ENCODE results near the gene DDX24. TPM values are rescaled to one million over a fixed set of nuclear protein-coding genes. Genes with fewer than 3 reads are reported as not detected.

The DDX24 gene
- total RNA-seq, 1 experiment from 2014 or later = 145 TPM

DNA sequence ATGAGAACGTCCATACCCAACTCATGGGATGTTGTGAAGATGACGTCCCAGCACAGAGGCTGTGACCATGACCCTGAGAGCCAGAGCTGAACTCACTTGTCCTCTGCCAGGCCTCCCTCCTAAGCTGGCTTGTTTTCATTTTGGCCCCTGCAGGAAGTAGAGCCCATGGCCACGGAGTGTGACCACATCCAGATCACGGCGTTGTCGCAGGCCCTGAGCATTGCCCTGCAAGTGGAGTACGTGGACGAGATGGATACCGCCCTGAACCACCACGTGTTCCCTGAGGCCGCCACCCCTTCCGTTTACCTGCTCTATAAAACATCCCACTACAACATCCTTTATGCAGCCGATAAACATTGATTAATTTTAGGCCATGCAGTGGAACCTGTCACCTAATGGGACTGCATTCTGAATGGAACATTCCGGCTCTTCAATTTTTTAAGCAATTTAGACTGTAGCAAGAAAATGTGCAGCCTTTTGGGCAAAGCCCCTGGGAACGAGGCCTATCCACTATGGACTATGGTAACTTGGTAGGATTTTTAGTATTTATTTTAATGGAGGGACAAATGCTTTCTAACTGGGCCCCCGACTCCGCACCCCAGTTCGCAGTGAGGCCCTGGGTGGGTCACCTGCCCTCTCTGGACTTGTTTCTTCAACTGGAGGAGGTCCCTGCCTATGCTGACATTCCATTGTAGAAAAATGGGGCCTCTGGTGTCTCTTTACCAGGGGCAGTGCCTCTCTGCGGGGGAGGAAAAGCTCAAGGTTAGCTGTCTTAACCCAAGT lies 35.2 kb downstream of the DDX24 start:
- Histone ChIP-seq H3K4me1 (replicated peaks) (no peaks in the 10 kb centered on the region), H3K27ac (no peak overlapping the region), H3K27me3 (replicated peaks) (no peaks in the 10 kb centered on the region), H3K36me3 (peaks cover 53% of the 10 kb centered on the region), H3K9me3 (replicated peaks) (no peaks in the 10 kb centered on the region), H3K4me3 (no peak overlapping the region)
- no peak for DNase-seq (ENCODE audit: low read depth in 1 of 2, low spot score in 2 of 2)

GRCh38 chr14:94045101-94045500 lies 35.9 kb downstream of the DDX24 start:
- Histone ChIP-seq H3K27me3 (replicated peaks) (no peaks in the 10 kb centered on the region), H3K9me3 (replicated peaks) (no peaks in the 10 kb centered on the region), H3K36me3 (peaks cover 47% of the 10 kb centered on the region), H3K4me1 (replicated peaks) (no peaks in the 10 kb centered on the region), H3K4me3 (no peak overlapping the region), H3K27ac (no peak overlapping the region)
- no peak for DNase-seq (ENCODE audit: low read depth in 1 of 2, low spot score in 2 of 2)

- Histone ChIP-seq H3K9me3 (replicated peaks) (no peaks in the 10 kb centered on the region), H3K27me3 (replicated peaks) (no peaks in the 10 kb centered on the region), H3K36me3 (peaks cover 42% of the 10 kb centered on the region), H3K4me1 (replicated peaks) (no peaks in the 10 kb centered on the region), H3K4me3 (no peak overlapping the region), H3K27ac (no peak overlapping the region)
- no peak for DNase-seq (ENCODE audit: low read depth in 1 of 2, low spot score in 2 of 2)
Measured at GRCh38 chr14:94044476-94045091, 36.4 kb downstream of the DDX24 start.

GRCh38 chr14:94043756-94044475 lies 37.1 kb downstream of the DDX24 start:
- H3K4me3 ChIP-seq = no peak overlapping the region

DNA sequence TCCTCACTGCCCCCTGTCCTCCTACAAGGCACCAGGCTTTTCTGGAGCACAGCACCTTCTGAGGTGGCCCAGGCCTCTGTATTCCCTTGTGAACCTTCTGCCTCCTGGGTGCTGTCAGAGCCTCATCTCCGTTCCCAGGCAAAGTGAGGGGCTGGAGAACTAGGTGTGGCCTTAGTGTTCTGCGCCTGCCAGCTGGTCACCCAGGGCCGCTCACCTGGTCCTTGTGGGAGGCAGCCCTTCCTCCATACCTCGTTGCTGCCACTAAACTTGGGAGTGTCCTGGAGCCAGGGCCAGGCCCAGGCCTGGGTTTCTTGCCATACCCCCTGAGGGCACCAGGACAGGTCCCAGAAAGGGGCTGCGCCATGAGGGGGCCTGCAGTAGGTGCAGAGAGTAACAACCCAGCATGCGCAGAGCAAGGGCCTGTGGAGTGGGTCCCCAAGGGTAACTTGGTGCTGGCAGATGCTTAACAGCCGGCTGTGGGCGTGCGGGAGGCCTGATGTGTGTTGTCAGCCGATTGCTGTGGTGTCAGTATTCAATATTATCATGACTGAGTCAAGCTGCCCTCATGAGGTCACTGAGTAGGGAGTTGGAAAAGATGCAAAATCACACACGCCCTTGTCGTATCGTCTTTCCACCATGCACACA lies 37.8 kb downstream of the DDX24 start:
- Histone ChIP-seq H3K27me3 (replicated peaks) (no peaks in the 10 kb centered on the region), H3K36me3 (peaks cover 31% of the 10 kb centered on the region), H3K4me3 (no peak overlapping the region), H3K27ac (no peak overlapping the region), H3K4me1 (replicated peaks) (no peaks in the 10 kb centered on the region), H3K9me3 (replicated peaks) (no peaks in the 10 kb centered on the region)
- DNase-seq (ENCODE audit: low read depth in 1 of 2, low spot score in 2 of 2) = no peak

More at GRCh38 chr14:94043756-94044475, 37.1 kb downstream of the DDX24 start:
- Histone ChIP-seq H3K27ac (no peak overlapping the region), H3K9me3 (replicated peaks) (no peaks in the 10 kb centered on the region), H3K27me3 (replicated peaks) (no peaks in the 10 kb centered on the region), H3K36me3 (peaks cover 37% of the 10 kb centered on the region), H3K4me1 (replicated peaks) (no peaks in the 10 kb centered on the region)
- DNase-seq (ENCODE audit: low read depth in 1 of 2, low spot score in 2 of 2) = no peak

DNA sequence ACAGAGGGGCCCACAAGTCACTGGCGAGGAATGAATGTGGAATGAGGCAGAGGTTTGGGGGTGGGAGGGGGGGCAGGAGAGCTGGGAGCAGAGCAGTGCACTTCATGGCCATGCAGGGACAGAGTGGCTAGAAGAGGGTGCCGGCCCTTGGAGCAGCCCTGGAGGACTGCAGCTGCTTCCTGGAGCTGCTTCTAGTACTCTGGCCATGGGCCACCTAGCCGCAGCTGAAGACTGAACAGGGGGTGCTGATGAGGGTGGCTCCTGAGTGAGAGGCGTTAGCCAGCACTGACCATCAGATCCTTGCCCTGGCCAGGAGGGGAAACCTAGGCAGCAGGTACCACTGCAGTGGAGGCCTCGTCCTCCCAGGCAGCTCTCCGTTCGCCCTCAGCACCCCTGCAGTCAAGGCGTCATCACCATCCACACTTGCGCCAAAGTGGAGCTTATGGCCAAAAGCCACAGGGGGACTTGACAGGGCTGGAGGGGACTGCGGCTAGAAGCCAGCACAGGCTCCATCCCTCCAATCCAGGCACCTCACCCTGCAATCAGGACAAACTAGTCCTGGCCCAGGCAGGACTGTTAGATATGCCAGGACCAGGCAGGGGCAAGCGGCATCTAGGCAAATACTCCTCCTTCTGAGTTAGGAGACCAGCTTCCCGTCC lies 38.4 kb downstream of the DDX24 start:
- Histone ChIP-seq H3K27me3 (replicated peaks) (no peaks in the 10 kb centered on the region), H3K27ac (no peak overlapping the region), H3K4me1 (replicated peaks) (no peaks in the 10 kb centered on the region), H3K4me3 (no peak overlapping the region), H3K36me3 (peaks cover 24% of the 10 kb centered on the region), H3K9me3 (replicated peaks) (no peaks in the 10 kb centered on the region)
- DNase-seq (ENCODE audit: low read depth in 1 of 2, low spot score in 2 of 2) = no peak

GRCh38 chr14:94041551-94042346 lies 39.3 kb downstream of the DDX24 start:
- Histone ChIP-seq H3K27ac (no peak overlapping the region), H3K36me3 (peaks cover 16% of the 10 kb centered on the region), H3K27me3 (replicated peaks) (no peaks in the 10 kb centered on the region), H3K4me3 (no peak overlapping the region), H3K4me1 (replicated peaks) (no peaks in the 10 kb centered on the region), H3K9me3 (replicated peaks) (no peaks in the 10 kb centered on the region)
- DNase-seq (ENCODE audit: low read depth in 1 of 2, low spot score in 2 of 2) = no peak

DNA sequence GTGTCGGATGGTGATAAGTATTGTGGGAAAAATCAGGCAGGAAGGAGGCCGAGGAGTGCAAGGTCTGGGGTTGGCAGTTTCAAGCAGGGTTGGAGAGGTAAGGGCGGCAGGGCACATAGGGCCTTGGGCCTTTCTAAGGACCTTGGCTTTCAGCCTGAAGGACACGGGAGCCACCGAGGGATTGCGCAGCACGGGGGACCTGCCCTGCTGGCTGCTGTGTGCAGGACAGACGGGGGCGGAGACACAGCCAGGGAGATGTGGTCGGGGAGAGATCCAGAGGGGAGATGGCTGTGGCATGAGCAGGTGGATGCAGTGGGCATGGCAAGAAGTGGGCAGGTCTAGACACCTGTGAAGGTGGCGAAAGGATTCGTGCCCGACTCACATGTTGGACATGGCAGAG lies 40.2 kb downstream of the DDX24 start:
- Histone ChIP-seq H3K27ac (no peak overlapping the region), H3K9me3 (replicated peaks) (no peaks in the 10 kb centered on the region), H3K4me1 (replicated peaks) (no peaks in the 10 kb centered on the region), H3K36me3 (peaks cover 10% of the 10 kb centered on the region), H3K27me3 (replicated peaks) (no peaks in the 10 kb centered on the region), H3K4me3 (no peak overlapping the region)
- DNase-seq (ENCODE audit: low read depth in 1 of 2, low spot score in 2 of 2) = no peak

DNA sequence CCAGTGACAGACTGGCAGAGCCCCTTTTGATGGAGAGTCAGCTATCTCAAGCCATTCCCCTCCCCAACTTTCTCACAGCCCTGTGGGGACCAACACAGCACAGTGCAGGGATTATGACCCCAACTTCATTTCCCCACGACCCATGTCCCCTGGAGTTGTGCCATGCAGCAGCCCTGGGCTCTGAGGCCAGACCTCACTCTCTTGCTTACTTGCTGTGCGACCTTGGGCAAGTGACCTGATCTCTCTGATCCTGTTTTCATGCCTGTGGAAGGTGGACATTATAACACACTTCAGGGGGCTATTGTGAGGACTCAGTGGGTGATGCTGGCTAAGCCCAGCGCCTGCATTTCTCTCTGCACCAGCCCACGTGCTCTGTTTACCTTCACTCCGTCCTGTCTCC lies 40.8 kb downstream of the DDX24 start:
- H3K4me3 ChIP-seq = no peak overlapping the region
- H3K9me3 ChIP-seq (replicated peaks) = no peaks in the 10 kb centered on the region
- DNase-seq (ENCODE audit: low read depth in 1 of 2, low spot score in 2 of 2) = no peak
- H3K27me3 ChIP-seq (replicated peaks) = no peaks in the 10 kb centered on the region
- H3K36me3 ChIP-seq = 0 out of 2 replicates have a peak, but pooled peaks cover 5% of the 10 kb centered on the region
- no peaks in the 10 kb centered on the region for H3K4me1 ChIP-seq (replicated peaks)
- no peak overlapping the region for H3K27ac ChIP-seq

DNA sequence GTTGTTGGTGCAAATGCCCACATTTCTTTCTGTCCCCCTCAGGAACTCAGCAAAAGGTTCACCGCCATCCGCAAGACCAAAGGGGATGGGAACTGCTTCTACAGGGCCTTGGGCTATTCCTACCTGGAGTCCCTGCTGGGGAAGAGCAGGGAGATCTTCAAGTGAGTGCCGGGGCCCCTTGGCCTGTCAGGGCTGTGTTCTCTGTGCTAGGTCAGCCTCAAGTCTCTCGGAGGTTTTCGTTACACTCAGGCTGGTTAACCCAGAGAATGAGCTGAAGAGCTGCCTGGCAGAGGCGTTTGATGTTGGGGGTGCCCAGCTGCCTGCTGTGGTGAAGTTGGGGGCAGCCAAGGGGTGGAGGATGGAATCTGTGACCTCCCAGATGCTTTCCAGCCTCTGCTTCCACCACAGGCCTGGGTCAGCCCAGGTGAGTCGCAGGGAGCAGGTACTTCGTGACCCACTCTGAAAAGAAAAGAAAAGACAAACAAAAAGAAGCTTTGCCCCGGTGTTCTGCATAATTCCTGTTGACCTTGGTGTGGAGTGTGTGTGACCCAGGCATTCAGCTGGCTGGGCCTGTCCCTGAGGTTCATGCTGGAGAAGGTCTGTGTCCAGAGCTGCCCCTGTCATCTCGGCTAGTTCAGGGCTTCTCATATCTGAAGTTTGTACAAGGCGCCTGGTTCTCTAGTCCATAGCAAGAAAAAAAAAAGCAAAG lies 41.9 kb downstream of the DDX24 start:
- no peak for DNase-seq (ENCODE audit: low read depth in 1 of 2, low spot score in 2 of 2)
- no peaks in the 10 kb centered on the region for H3K9me3 ChIP-seq (replicated peaks)
- no peak overlapping the region for H3K27ac ChIP-seq
- H3K27me3 ChIP-seq (replicated peaks) = no peaks in the 10 kb centered on the region
- H3K4me3 ChIP-seq = no peak overlapping the region
- no peaks in the 10 kb centered on the region for H3K36me3 ChIP-seq
- no peaks in the 10 kb centered on the region for H3K4me1 ChIP-seq (replicated peaks)

DNA sequence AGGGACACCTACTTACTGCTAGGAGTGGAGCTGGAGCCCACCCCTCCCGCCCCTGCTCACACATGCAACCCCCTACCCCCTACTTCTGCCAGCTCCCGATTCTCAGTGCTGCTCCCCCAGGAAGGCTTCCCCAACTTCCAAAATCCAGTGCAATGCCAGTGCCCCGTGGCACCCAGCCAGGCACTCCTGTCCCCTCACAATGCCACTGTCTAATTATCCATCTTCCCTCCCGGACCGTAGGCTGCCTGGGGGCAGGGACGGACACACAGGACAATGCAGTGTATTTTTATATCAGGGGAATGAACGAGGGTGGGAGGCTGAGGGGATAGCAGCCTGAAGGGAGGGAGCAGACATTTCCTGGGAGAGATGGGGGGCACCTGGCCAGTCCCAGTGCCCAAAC lies 42.5 kb downstream of the DDX24 start:
- Histone ChIP-seq H3K4me3 (no peak overlapping the region), H3K27me3 (replicated peaks) (no peaks in the 10 kb centered on the region), H3K36me3 (no peaks in the 10 kb centered on the region), H3K27ac (no peak overlapping the region), H3K9me3 (replicated peaks) (no peaks in the 10 kb centered on the region), H3K4me1 (replicated peaks) (no peaks in the 10 kb centered on the region)
- no peak for DNase-seq (ENCODE audit: low read depth in 1 of 2, low spot score in 2 of 2)

GRCh38 chr14:94037954-94038353 lies 43.0 kb downstream of the DDX24 start:
- no peaks in the 10 kb centered on the region for H3K4me1 ChIP-seq (replicated peaks)
- no peaks in the 10 kb centered on the region for H3K36me3 ChIP-seq
- DNase-seq (ENCODE audit: low read depth in 1 of 2, low spot score in 2 of 2) = no peak
- H3K9me3 ChIP-seq (replicated peaks) = no peaks in the 10 kb centered on the region
- no peak overlapping the region for H3K4me3 ChIP-seq
- no peak overlapping the region for H3K27ac ChIP-seq
- H3K27me3 ChIP-seq (replicated peaks) = no peaks in the 10 kb centered on the region
